GM12878 (cell line): ENCODE measurements around the gene FARS2. TPM values are rescaled to one million over a fixed set of nuclear protein-coding genes. Genes with fewer than 3 reads are reported as not detected.

Source experiments
- ATAC-seq: fragments of 200-7000 bp; cut with Tn5 transposase; 3 replicates; pipeline ENCODE4 v1.9.1; 2020; ENCODE audit warnings: mild to moderate bottlenecking, moderate library complexity
- BruUV-seq: library from RNA; stranded (reverse); fragments of 400-500 nt; replicated peaks from 2 replicates; lab custom pipeline; 2021; lab: Mats Ljungman, UMichigan
- CTCF ChIA-PET: fragments of 300-600 bp; sonication (Branson Sonifier 250); formaldehyde crosslinking; extraction: SDS; loops from one replicate; lab custom pipeline; 2021; ENCODE audit warnings: inconsistent platforms; lab: Yijun Ruan, JAX
- POLR2A ChIA-PET: fragments of 350-600 bp; formaldehyde crosslinking; extraction: SDS; loops from one replicate; lab custom pipeline; 2021; ENCODE audit warnings: inconsistent platforms; lab: Charles Lee
- RAD21 ChIA-PET: fragments of 300-600 bp; sonication (Branson Sonifier 250); formaldehyde crosslinking; loops from one replicate; lab custom pipeline; 2023; ENCODE audit warnings: antibody characterized with exemption; ENCODE audit not compliant: unreplicated experiment; lab: Charles Lee
- SMC1A ChIA-PET: fragments of 300-600 bp; sonication (Branson Sonifier 250); formaldehyde crosslinking; loops from one replicate; lab custom pipeline; 2023; ENCODE audit not compliant: unreplicated experiment, uncharacterized antibody; lab: Charles Lee
- DNase-seq: peaks from one replicate; pipeline ENCODE4 v3.0.0-alpha.2; 2011; ENCODE audit warnings: low read depth, low spot score
- FAIRE-seq: peaks from 3 replicates; lab custom pipeline; 2011; peaks lifted over from hg19 to GRCh38; lab: Jason Lieb, UNC
- H2AFZ ChIP-seq: 2 replicates; pipeline ENCODE4 v1.6.0; 2011; ENCODE audit warnings: low read depth, low read length, control low read depth; ENCODE audit not compliant: control insufficient read depth
- H3K27ac ChIP-seq: 2 replicates; pipeline ENCODE4 v1.5.1; 2011; ENCODE audit warnings: control low read depth; ENCODE audit not compliant: control insufficient read depth, insufficient read depth
- H3K27me3 ChIP-seq, 2 experiments: replicated peaks in 1 of 2; 2 replicates each; pipeline versions ENCODE4 v1.6.0 to v1.6.1; 2011; ENCODE audit warnings: low read length in 1 of 2; ENCODE audit not compliant: control insufficient read depth in 2 of 2, insufficient read depth in 2 of 2
- H3K36me3 ChIP-seq, 2 experiments: 2 replicates each; pipeline ENCODE4 v1.5.1; 2011; ENCODE audit warnings: low read length in 1 of 2; ENCODE audit not compliant: control insufficient read depth in 2 of 2, insufficient read depth in 2 of 2
- H3K4me1 ChIP-seq: 2 replicates; pipeline ENCODE4 v1.6.1; 2011; ENCODE audit warnings: mild to moderate bottlenecking, low read length, moderate library complexity, mixed read lengths; ENCODE audit not compliant: control insufficient read depth, insufficient read depth
- H3K4me2 ChIP-seq: 2 replicates; pipeline ENCODE4 v1.6.0; 2011; ENCODE audit warnings: control low read depth; ENCODE audit not compliant: control insufficient read depth, insufficient read depth
- H3K4me3 ChIP-seq: fragments of 200-600 bp; sonication (generic); 2 replicates; pipeline ENCODE4 v1.5.1; 2016
- H3K79me2 ChIP-seq: 2 replicates; pipeline ENCODE4 v1.6.0; 2011; ENCODE audit warnings: low read length; ENCODE audit not compliant: control insufficient read depth, insufficient read depth
- H3K9ac ChIP-seq: 2 replicates; pipeline ENCODE4 v1.8.0; 2011; ENCODE audit warnings: low read length, control low read depth, mixed read lengths; ENCODE audit not compliant: control insufficient read depth, insufficient read depth
- H3K9me3 ChIP-seq: replicated peaks from 3 replicates; pipeline ENCODE4 v1.5.1; 2011; ENCODE audit warnings: mild to moderate bottlenecking, low read length; ENCODE audit not compliant: control insufficient read depth, insufficient read depth
- H4K20me1 ChIP-seq: 2 replicates; pipeline ENCODE4 v1.6.0; 2011; ENCODE audit not compliant: control insufficient read depth, insufficient read depth
- ATF2 ChIP-seq: IDR thresholded peaks from 2 replicates; pipeline ENCODE4 v1.6.1; 2012; ENCODE audit warnings: low read length, inconsistent platforms
- HDGF ChIP-seq: fragments of 450-650 bp; IDR thresholded peaks from 2 replicates; pipeline ENCODE4 v1.6.1; 2016; ENCODE audit warnings: antibody characterized with exemption
- KLF5 ChIP-seq: fragments of 450-650 bp; IDR thresholded peaks from 2 replicates; pipeline ENCODE4 v1.6.1; 2014; ENCODE audit warnings: mild to moderate bottlenecking; ENCODE audit not compliant: partially characterized antibody
- NR2C2 ChIP-seq: IDR thresholded peaks from 2 replicates; pipeline ENCODE4 v1.6.1; 2011; ENCODE audit warnings: borderline replicate concordance, low read depth; ENCODE audit not compliant: control insufficient read depth, insufficient read length
- POLR2A ChIP-seq: IDR thresholded peaks from 2 replicates; pipeline ENCODE4 v1.6.1; 2011; ENCODE audit warnings: low read depth, mild to moderate bottlenecking, low read length
- RUNX3 ChIP-seq: IDR thresholded peaks from 2 replicates; pipeline ENCODE4 v1.6.1; 2012; ENCODE audit warnings: low read length, inconsistent platforms
- SMARCA5 ChIP-seq: fragments of 450-650 bp; IDR thresholded peaks from 2 replicates; pipeline ENCODE4 v1.6.1; 2017; ENCODE audit warnings: mild to moderate bottlenecking
- TCF12 ChIP-seq: IDR thresholded peaks from 2 replicates; pipeline ENCODE4 v1.6.1; 2011; ENCODE audit warnings: low read depth, mild to moderate bottlenecking, low read length
- USF1 ChIP-seq: IDR thresholded peaks from 2 replicates; pipeline ENCODE4 v1.6.1; 2011; ENCODE audit warnings: borderline replicate concordance, low read depth, mild to moderate bottlenecking, moderate library complexity, mixed read lengths, low read length; ENCODE audit not compliant: insufficient read depth; ENCODE audit errors: extremely low read length
- WGBS: methylation state at CpG from one replicate; pipeline ENCODE4 v1.1.6; 2016; ENCODE audit warnings: low lambda C conversion rate; ENCODE audit not compliant: insufficient replicate concordance, insufficient coverage; ENCODE audit errors: missing lambda C conversion rate; 5-methylcytosine and 5-hydroxymethylcytosine counted together
- in situ Hi-C: fragments of 300-500 bp; cut with MboI; formaldehyde crosslinking; loops from 9 replicates; pipeline ENCODE4 v1.14.3; 2018; ENCODE audit warnings: mixed read lengths
- intact Hi-C: fragments of 100-400 bp; cut with micrococcal nuclease; formaldehyde crosslinking; loops from one replicate; pipeline ENCODE4 v1.14.2; 2022; ENCODE audit not compliant: unreplicated experiment
- polyA plus RNA-seq, 11 experiments: library from polyadenylated mRNA; depleted of rRNA in 4 of 11; unstranded in 6 of 11; stranded (reverse) in 5 of 11; fragments of >200 nt; fragmentation: Nextera tagmentation in 4 of 11; fragmentation: Illumina TruSeq in 1 of 11; extraction: Ambion mirVana in 4 of 11; extraction: Trizol in 1 of 11; gene quantifications; 1 replicate in 1 of 11; 2 replicates in 10 of 11; pipeline versions ENCODE4 v1.2.1 to v1.2.3, GENCODE V29; 2011 to 2016; ENCODE audit warnings: inconsistent platforms in 2 of 11, missing spikeins in 2 of 11, low read depth in 1 of 11
- total RNA-seq, 4 experiments: library from RNA; depleted of rRNA in 3 of 4; stranded (reverse); fragments of >200 nt in 3 of 4; fragmentation: Illumina TruSeq in 1 of 4; extraction: Trizol in 1 of 4; gene quantifications; 2 replicates each; pipeline versions ENCODE4 v1.2.1 to v1.2.3, GENCODE V29; 2013 to 2021
- TF ChIP-seq, protein P1 (sequence below): IDR thresholded peaks from 2 replicates; pipeline ENCODE4 v1.6.1; 2011; ENCODE audit warnings: mild to moderate bottlenecking, low read depth, low read length, moderate library complexity; ENCODE audit not compliant: insufficient replicate concordance
- TF ChIP-seq, protein P2 (sequence below): IDR thresholded peaks from 2 replicates; pipeline ENCODE4 v1.6.1; 2012; ENCODE audit warnings: low read depth, low read length, improper control_type of control experiment

Gene FARS2
- total and polyA plus RNA-seq, 10 of the 15 experiments (the other 5 are each of a cell fraction or from before 2014, with no cell fraction given), result 16.8 to 46.7 (median 25.6) TPM

DNA sequence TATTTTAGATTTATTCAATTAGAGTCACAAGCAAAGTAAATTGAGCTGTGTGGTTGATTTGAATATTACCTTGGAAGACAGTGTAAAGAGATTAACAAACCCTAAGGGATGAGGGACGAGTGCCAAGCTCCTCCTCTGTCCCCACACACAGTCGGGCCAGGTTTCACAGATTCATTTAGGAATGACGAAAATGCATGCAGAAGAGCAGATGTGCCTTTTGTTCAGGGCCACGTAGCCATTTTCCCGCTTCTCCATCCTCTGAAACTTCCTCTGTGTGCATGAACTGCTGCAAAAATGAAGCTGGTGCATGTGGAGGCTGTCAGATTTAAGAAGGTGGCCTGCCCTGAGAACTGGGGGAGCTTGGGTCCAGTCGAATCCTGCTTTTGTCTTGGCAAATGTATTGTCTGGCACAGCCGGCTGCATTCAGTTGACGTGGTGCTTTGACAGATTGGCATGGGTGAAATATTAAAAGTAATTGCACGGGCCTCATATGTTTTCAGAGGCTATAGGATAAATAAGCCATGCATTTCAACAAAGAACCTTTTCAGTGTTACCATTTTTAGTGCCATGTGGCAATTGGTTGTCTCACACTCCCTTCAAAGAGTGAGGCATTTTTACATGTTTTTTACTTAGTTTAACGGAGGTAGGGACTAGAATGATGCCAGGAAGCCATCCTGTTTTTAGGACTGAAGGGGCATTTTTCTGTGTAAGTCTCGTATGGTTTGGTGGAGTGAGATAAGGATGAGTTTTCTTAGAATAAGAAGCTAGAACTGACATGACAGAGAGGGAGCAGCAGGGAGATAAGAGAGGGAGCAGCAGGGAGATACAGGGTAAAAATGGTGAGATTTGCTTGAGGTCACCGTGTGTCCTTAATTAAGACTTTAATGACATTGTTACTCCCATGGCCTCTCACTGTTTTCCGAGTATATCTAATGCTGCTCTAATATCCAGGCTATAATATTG lies 384.3 kb downstream of the FARS2 start:
- FAIRE-seq (no peak), DNase-seq (no peak), ATAC-seq (no peak)
- no peak overlapping the region for H2AFZ ChIP-seq
- RAD21 ChIA-PET, result no interaction called here
- no peaks in the 10 kb centered on the region for H3K4me1 ChIP-seq
- no peaks in the 10 kb centered on the region for H3K27me3 ChIP-seq
- BruUV-seq, result no TSS peak
- H3K9me3 ChIP-seq, result peaks cover 4% of the 10 kb centered on the region; the same call in 2 of the 3 replicates
- CTCF ChIA-PET, result interaction anchor here (1.0 kb wide), 1 partner anchor 174 kb away, joined by 4 read pairs; no protein-coding TSS in a partner anchor
- H3K4me2 ChIP-seq, result no peak overlapping the region
- no peak overlapping the region for H3K27ac ChIP-seq
- H4K20me1 ChIP-seq, result no peaks in the 10 kb centered on the region
- intact Hi-C loops, result no loop called here
- no peaks in the 10 kb centered on the region for H3K79me2 ChIP-seq
- no peaks in the 10 kb centered on the region for H3K36me3 ChIP-seq
- in situ Hi-C loops, result no loop called here
- SMC1A ChIA-PET, result no interaction called here
- no peak for TF ChIP-seq RUNX3
- H3K4me3 ChIP-seq, result no peak overlapping the region
- no peak overlapping the region for H3K9ac ChIP-seq
- WGBS, result 93% methylated on average over 12 of the region's 13 CpGs
- POLR2A ChIA-PET, result no interaction called here

DNA sequence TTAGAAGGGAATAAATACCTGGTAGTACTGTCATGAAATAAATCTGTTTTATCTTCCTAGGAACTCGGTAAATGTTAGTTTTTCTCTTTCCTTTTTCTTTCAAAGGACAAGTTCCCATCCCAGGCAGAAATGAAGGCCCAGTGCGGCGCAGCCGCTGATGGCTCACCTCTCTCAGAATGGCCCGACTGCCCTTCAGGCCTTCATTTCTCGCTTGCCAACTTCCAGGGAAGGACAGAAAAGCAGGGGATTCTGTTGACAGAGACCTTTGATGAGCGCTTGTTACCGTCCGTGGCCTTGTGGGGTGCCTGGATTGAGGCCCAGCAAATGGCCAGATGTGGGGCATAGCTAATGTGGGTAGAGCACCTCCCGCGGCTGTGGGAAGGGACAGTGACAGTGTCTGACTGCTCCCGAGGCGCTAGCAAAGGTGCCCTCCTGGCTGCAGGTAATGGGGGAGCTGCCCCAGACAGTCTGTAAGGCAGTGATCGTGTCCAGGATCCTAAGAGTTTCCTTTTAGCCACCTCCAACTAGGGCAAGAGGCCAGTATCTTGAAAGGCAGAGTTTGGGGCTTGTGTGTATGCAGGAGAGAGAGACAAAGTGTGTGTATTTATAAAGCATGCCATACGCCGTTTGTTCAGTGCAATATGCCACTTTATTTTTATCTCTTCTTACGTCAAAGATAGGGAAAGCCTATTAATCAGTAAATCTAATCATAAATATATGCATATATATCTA lies 391.3 kb downstream of the FARS2 start:
- no peaks in the 10 kb centered on the region for H3K79me2 ChIP-seq
- no TSS peak for BruUV-seq
- SMC1A ChIA-PET, result interaction anchor here (0.9 to 1.2 kb wide), 2 partner anchors 10 to 91 kb away, joined by 3 read pairs; no protein-coding TSS in a partner anchor
- no peaks in the 10 kb centered on the region for H3K4me1 ChIP-seq
- no peak overlapping the region for H3K4me3 ChIP-seq
- POLR2A ChIA-PET, result no interaction called here
- ATAC-seq (no peak), DNase-seq (no peak), FAIRE-seq (no peak)
- 97% methylated on average over 17 of the region's 17 CpGs for WGBS
- intact Hi-C loops, result no loop called here
- no peak overlapping the region for H2AFZ ChIP-seq
- in situ Hi-C loops, result no loop called here
- CTCF ChIA-PET, result interaction anchor here (0.8 kb wide), 1 partner anchor 15 kb away, joined by 3 read pairs; no protein-coding TSS in a partner anchor
- H3K9me3 ChIP-seq, result no peaks in the 10 kb centered on the region
- no peak overlapping the region for H3K4me2 ChIP-seq
- H3K9ac ChIP-seq, result no peak overlapping the region
- no peaks in the 10 kb centered on the region for H3K27me3 ChIP-seq
- no peaks in the 10 kb centered on the region for H3K36me3 ChIP-seq
- H4K20me1 ChIP-seq, result no peaks in the 10 kb centered on the region
- no peak overlapping the region for H3K27ac ChIP-seq
- RAD21 ChIA-PET, result no interaction called here
- TF ChIP-seq ATF2 (no peak), TCF12 (no peak), USF1 (no peak), NR2C2 (no peak), KLF5 (no peak), SMARCA5 (no peak), HDGF (no peak), POLR2A (no peak)
- TF ChIP-seq, protein P1, sequence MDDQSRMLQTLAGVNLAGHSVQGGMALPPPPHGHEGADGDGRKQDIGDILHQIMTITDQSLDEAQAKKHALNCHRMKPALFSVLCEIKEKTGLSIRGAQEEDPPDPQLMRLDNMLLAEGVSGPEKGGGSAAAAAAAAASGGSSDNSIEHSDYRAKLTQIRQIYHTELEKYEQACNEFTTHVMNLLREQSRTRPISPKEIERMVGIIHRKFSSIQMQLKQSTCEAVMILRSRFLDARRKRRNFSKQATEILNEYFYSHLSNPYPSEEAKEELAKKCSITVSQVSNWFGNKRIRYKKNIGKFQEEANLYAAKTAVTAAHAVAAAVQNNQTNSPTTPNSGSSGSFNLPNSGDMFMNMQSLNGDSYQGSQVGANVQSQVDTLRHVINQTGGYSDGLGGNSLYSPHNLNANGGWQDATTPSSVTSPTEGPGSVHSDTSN, result no peak
- TF ChIP-seq, protein P2, sequence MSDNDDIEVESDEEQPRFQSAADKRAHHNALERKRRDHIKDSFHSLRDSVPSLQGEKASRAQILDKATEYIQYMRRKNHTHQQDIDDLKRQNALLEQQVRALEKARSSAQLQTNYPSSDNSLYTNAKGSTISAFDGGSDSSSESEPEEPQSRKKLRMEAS, result no peak
